Small intestine (tissue), 7 donors: ENCODE data around the gene NOD2. TPM values are rescaled to one million over a fixed set of nuclear protein-coding genes. Genes with fewer than 3 reads are reported as not detected.

Experiments
- DNase-seq, 2 donors: peaks; one replicate each; pipeline versions ENCODE4 v3.0.0 to v3.0.0-alpha.2; 2013
- FAIRE-seq: peaks from 2 replicates; lab custom pipeline; 2012; peaks lifted over from hg19 to GRCh38; lab: Jason Lieb, UNC
- H3K27ac ChIP-seq, 3 donors: one replicate each; pipeline ENCODE4 v1.5.1; 2013; ENCODE audit warnings: low read length in 2 of 3, mild to moderate bottlenecking in 2 of 3, control low read depth in 1 of 3, inconsistent platforms in 1 of 3, low read depth in 1 of 3, moderate library complexity in 1 of 3
- H3K27me3 ChIP-seq, 3 donors: one replicate each; pipeline ENCODE4 v1.6.1; 2013; ENCODE audit warnings: low read length in 3 of 3, inconsistent platforms in 1 of 3; ENCODE audit not compliant: control insufficient read depth in 3 of 3, insufficient read depth in 3 of 3
- H3K36me3 ChIP-seq, 3 donors: one replicate each; pipeline ENCODE4 v1.6.1; 2013; ENCODE audit warnings: low read length in 3 of 3, inconsistent platforms in 1 of 3, low read depth in 1 of 3, mild to moderate bottlenecking in 1 of 3, moderate library complexity in 1 of 3; ENCODE audit not compliant: control insufficient read depth in 3 of 3, insufficient read depth in 2 of 3
- H3K4me1 ChIP-seq, 3 donors: one replicate each; pipeline ENCODE4 v1.6.1; 2013; ENCODE audit warnings: low read length in 2 of 3, inconsistent platforms in 1 of 3, low read depth in 1 of 3, mild to moderate bottlenecking in 1 of 3, moderate library complexity in 1 of 3; ENCODE audit not compliant: control insufficient read depth in 3 of 3, insufficient read depth in 2 of 3
- H3K4me3 ChIP-seq, 3 donors: one replicate each; pipeline ENCODE4 v1.5.1; 2013; ENCODE audit warnings: low read length in 3 of 3, control low read depth in 1 of 3, inconsistent platforms in 1 of 3, low read depth in 1 of 3, mild to moderate bottlenecking in 1 of 3, moderate library complexity in 1 of 3
- H3K9me3 ChIP-seq, 2 donors: one replicate each; pipeline ENCODE4 v1.6.1; 2013; ENCODE audit warnings: low read depth in 1 of 2, low read length in 1 of 2; ENCODE audit not compliant: control insufficient read depth in 2 of 2, insufficient read depth in 1 of 2
- whole genome bisulfite sequencing, 3 donors: extraction: QIAGEN DNeasy Blood & Tissue Kit; methylation state at CpG; one replicate each; pipeline ENCODE4 v1.1.7; 2013; 5-methylcytosine and 5-hydroxymethylcytosine counted together
- polyA plus RNA-seq, 4 donors: library from polyadenylated mRNA; stranded (reverse) in 3 of 4; unstranded in 1 of 4; fragments of 200-250 nt in 3 of 4; fragments of 120-200 nt in 1 of 4; gene quantifications; one replicate each; pipeline versions ENCODE4 v1.2.1 to v1.2.3, GENCODE V29; 2013
- donor health status: healthy with polysubstance abuse.
- donor health status: control.
- donor health status: control.
- donor health status: Bipolar disorder and iron deficiency.
- donor health status: healthy.

The NOD2 gene
- polyA plus RNA-seq, 4 donors: 0.54 to 0.81 (median 0.58) TPM; not detected in 1

GRCh38 chr16:50733468-50733867 is 40.1 kb downstream of the NOD2 start:
- no peak overlapping the region for H3K4me3 ChIP-seq
- H3K4me1 ChIP-seq: no peaks in the 10 kb centered on the region
- DNase-seq (no peak), FAIRE-seq (no peak)
- WGBS, 3 donors: 90 to 94% (median 92%) methylated on average over 7 of the region's 7 CpGs
- H3K27me3 ChIP-seq: peaks cover 0 to 4% (median 0%) of the 10 kb centered on the region in 3 donors
- no peaks in the 10 kb centered on the region for H3K9me3 ChIP-seq
- H3K27ac ChIP-seq: no peak overlapping the region
- H3K36me3 ChIP-seq: no peaks in the 10 kb centered on the region

DNA sequence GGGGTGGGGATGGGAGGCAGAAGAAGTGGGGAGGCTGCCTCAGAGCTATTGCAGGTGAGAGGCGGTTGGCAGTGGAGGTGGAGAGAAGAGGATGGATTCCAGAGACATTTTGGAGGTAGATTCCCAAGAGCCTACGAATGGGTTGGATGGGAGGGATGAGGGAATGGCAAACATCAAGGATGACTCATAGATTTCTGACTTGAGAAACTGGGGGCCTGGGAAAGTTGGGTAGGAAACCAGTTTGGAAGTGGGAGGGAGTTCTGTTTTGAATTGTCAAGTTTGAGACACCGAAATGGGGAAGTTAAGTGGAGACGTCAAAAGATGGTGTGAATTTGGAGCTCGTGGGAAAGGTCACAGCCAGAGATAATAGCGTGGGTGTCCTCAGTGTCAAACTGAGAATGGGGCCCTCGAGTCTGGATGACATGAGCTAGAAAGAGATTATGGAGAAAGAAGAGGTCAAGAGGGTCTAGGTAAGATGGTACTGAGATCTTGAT is 42.3 kb downstream of the NOD2 start:
- Histone ChIP-seq H3K27me3 (peaks cover 0 to 4% (median 0%) of the 10 kb centered on the region in 3 donors), H3K4me1 (no peaks in the 10 kb centered on the region), H3K9me3 (no peaks in the 10 kb centered on the region), H3K36me3 (no peaks in the 10 kb centered on the region), H3K4me3 (no peak overlapping the region), H3K27ac (no peak overlapping the region)
- 64 to 83% (median 69%) methylated on average over 7 of the region's 7 CpGs for WGBS, 3 donors
- FAIRE-seq (no peak), DNase-seq (no peak)

GRCh38 chr16:50736448-50736847 is 43.0 kb downstream of the NOD2 start:
- DNase-seq (no peak), FAIRE-seq (no peak)
- Histone ChIP-seq H3K36me3 (no peaks in the 10 kb centered on the region), H3K27ac (no peak overlapping the region), H3K27me3 (peaks cover 0 to 4% (median 0%) of the 10 kb centered on the region in 3 donors), H3K4me1 (peaks cover 0 to 3% (median 0%) of the 10 kb centered on the region in 3 donors), H3K9me3 (no peaks in the 10 kb centered on the region), H3K4me3 (no peak overlapping the region)
- WGBS, 3 donors: 80 to 87% (median 87%) methylated on average over 9 of the region's 9 CpGs

DNA sequence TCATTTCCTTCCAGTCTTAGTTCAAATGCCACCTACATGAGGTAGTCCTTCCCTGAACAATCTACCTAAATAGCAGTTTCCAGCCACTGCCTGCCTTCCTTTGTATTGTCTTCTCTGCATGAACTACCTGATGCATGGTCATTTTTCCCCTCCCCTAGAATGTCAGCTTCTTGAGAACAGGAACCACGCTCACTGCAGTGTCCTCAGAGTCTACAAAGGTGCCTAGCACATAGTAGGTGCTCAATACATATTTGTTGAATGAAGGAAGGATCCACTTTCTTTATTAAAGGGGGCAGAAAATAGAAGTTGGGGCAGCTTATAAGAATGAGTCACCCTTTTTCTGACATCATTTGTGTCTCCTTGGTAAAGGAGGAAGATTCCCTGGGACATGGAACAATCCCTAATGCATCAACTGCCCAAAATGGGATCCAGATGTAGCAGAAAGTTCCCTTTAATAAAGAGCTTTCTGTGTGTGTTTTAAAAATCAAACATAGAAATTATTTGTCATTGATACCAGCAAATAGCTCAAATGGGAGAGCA is 44.1 kb downstream of the NOD2 start:
- Histone ChIP-seq H3K4me3 (no peak overlapping the region), H3K27ac (no peak overlapping the region), H3K9me3 (no peaks in the 10 kb centered on the region), H3K27me3 (peaks cover 0 to 4% (median 0%) of the 10 kb centered on the region in 3 donors), H3K4me1 (peaks cover 0 to 3% (median 0%) of the 10 kb centered on the region in 3 donors), H3K36me3 (no peaks in the 10 kb centered on the region)
- FAIRE-seq (no peak), DNase-seq (no peak)
- 77 to 94% (median 83%) methylated on average over 1 of the region's 1 CpG for WGBS, 3 donors

DNA sequence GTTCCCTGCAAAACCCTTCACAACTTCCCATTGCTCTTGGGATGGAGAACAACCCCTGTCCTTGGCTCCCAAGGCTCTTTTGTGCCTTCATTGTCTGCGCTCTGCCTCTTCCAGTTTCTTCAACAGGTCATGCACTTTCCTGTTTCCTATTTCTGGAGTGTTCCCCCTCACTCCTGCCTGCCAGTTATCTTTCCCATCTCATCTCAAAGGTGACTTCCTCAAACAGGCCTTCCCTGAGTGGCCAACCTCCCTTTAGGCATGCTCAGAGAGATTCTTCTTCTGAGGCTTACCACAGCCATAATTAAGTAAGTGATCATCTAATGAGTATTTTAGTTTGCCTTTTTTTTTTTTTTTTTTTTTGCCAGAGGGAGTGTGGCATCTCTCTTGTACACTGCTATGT is 45.6 kb downstream of the NOD2 start:
- no peaks in the 10 kb centered on the region for H3K9me3 ChIP-seq
- WGBS, 3 donors: 80 to 100% (median 99%) methylated on average over 1 of the region's 1 CpG
- peaks cover 0 to 6% (median 0%) of the 10 kb centered on the region in 3 donors for H3K4me1 ChIP-seq
- no peak for FAIRE-seq
- no peaks in the 10 kb centered on the region for H3K36me3 ChIP-seq
- no peak overlapping the region for H3K27ac ChIP-seq
- no peak overlapping the region for H3K4me3 ChIP-seq
- peaks cover 0 to 4% (median 0%) of the 10 kb centered on the region in 3 donors for H3K27me3 ChIP-seq
- DNase-seq: no peak

DNA sequence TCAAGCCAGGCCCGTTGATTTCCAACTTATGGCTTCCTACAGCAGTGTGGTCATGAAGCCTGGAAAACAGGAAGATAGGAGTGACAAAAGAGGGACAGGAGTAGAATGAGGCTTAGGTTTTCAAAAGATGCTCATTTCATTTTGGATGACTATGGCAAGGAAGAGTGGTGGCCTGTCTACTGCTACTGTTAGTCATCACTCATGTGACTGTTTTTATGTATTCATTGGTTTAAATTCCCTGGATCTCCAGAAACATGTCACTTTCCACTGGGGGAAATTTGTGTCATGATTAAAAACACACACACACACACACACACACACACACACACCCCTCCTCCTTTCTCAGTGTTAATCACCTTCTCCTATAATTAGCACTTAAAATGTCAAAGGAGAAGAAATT is 47.3 kb downstream of the NOD2 start:
- H3K4me3 ChIP-seq: no peak overlapping the region
- peaks cover 0 to 3% (median 0%) of the 10 kb centered on the region in 3 donors for H3K36me3 ChIP-seq
- no peaks in the 10 kb centered on the region for H3K9me3 ChIP-seq
- FAIRE-seq (no peak), DNase-seq (no peak)
- peaks cover 0 to 6% (median 0%) of the 10 kb centered on the region in 3 donors for H3K4me1 ChIP-seq
- no peak overlapping the region for H3K27ac ChIP-seq
- 57 to 78% (median 68%) methylated on average over 1 of the region's 1 CpG for WGBS, 3 donors
- peaks cover 0 to 4% (median 0%) of the 10 kb centered on the region in 3 donors for H3K27me3 ChIP-seq

DNA sequence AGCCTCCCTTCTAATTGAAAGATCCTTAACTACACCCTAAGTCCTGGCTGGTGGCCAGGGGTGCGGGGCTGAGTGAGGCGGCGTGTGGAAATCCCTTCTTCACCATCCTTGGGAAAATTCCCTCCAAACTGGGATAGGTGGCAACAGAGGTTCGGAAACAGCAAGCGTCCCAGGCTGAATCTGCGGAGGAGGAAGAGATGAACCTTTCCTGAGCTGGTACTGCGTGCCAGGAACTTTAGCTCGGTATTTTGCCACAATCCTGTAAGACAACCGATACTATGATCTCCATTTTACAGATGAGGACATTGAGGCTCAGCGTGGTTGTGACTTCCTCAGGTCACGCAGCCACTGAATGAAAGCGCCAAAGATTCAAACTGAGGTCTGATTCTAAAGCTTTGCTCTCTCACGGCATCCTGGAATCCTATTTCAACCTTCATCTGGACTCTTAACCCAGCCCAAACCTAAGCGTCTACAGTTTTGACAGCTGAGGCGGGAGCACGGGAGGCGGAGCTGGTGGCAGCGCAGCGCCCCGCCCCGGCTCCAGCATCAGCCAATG is 47.9 kb downstream of the NOD2 start:
- DNase-seq: no peak

GRCh38 chr16:50741781-50742575 is 48.6 kb downstream of the NOD2 start, which contains the start of gene CYLD:
Gene CYLD (plus strand): TSS chr16:50742086. CDS start chr16:50749699, 7,613 bp downstream.
- peak; percentile 96 for FAIRE-seq
- Histone ChIP-seq H3K4me3 (peak within 1 kb of the TSS; percentile 69 to 96 (median 92)), H3K4me1 (peaks cover 0 to 6% (median 0%) of the 10 kb centered on the region in 3 donors)

More for the DNA sequence above, 47.9 kb downstream of the NOD2 start:
- H3K9me3 ChIP-seq: no peaks in the 10 kb centered on the region
- peak overlapping the region in 2 of 3 donors; percentile 40 to 48 for H3K4me3 ChIP-seq
- H3K4me1 ChIP-seq: peaks cover 0 to 6% (median 0%) of the 10 kb centered on the region in 3 donors
- H3K36me3 ChIP-seq: peaks cover 0 to 3% (median 0%) of the 10 kb centered on the region in 3 donors
- WGBS, 3 donors: 5 to 9% (median 6%) methylated on average over 21 of the region's 21 CpGs
- FAIRE-seq: no peak
- H3K27me3 ChIP-seq: peaks cover 0 to 4% (median 0%) of the 10 kb centered on the region in 3 donors
- peak overlapping the region in 2 of 3 donors; percentile 39 to 76 for H3K27ac ChIP-seq

More at GRCh38 chr16:50741781-50742575, 48.6 kb downstream of the NOD2 start, which contains the start of gene CYLD:
- peaks cover 0 to 3% (median 0%) of the 10 kb centered on the region in 3 donors for H3K36me3 ChIP-seq
- H3K27ac ChIP-seq: peak within 1 kb of the TSS; percentile 39 to 97 (median 73)
- DNase-seq: peak; percentile 100
- WGBS, 3 donors: 0% methylated on average over 59 to 93 of the region's 93 CpGs
- H3K9me3 ChIP-seq: no peaks in the 10 kb centered on the region
- H3K27me3 ChIP-seq: peaks cover 0 to 4% (median 0%) of the 10 kb centered on the region in 3 donors
